Loucy (cell line): ENCODE data around the gene ZNHIT6.

ENCODE experiments used
- EZH2phosphoT487 ChIP-seq: fragments of 200-600 bp; IDR thresholded peaks from 2 replicates; pipeline ENCODE4 v1.6.1; 2018; ENCODE audit warnings: antibody characterized with exemption, mild to moderate bottlenecking, moderate library complexity, borderline replicate concordance
- TF ChIP-seq, protein P1 (sequence below): fragments of 200-600 bp; sonication (generic); conservative IDR thresholded peaks from 2 replicates; pipeline ENCODE4 v1.5.1; 2014; ENCODE audit warnings: mild to moderate bottlenecking, antibody characterized with exemption, low read length

DNA sequence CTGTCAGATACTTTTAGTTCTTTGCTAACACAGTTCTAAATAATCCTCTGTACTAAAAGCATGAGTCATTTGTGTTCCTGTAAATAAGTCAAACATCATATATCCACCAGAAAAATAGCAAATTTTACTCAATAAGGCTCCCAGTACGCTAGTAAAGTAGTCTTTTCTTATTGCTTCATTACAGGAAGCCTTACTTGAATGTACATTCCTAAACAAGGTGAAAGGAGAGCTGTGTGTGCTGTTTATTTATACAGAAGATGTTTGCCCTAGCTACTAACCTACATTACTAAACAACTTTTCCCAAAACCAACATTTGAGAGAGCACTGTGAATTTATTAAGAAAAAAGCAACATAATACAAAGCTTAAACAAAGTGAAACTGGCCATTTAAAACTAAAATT lies 52.0 kb downstream of the ZNHIT6 start:
- TF ChIP-seq, protein P1, sequence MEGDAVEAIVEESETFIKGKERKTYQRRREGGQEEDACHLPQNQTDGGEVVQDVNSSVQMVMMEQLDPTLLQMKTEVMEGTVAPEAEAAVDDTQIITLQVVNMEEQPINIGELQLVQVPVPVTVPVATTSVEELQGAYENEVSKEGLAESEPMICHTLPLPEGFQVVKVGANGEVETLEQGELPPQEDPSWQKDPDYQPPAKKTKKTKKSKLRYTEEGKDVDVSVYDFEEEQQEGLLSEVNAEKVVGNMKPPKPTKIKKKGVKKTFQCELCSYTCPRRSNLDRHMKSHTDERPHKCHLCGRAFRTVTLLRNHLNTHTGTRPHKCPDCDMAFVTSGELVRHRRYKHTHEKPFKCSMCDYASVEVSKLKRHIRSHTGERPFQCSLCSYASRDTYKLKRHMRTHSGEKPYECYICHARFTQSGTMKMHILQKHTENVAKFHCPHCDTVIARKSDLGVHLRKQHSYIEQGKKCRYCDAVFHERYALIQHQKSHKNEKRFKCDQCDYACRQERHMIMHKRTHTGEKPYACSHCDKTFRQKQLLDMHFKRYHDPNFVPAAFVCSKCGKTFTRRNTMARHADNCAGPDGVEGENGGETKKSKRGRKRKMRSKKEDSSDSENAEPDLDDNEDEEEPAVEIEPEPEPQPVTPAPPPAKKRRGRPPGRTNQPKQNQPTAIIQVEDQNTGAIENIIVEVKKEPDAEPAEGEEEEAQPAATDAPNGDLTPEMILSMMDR: no peak
- TF ChIP-seq EZH2phosphoT487: no peak
